Measurements from ENCODE around the gene TNFSF12. TPM values are rescaled to one million over a fixed set of nuclear protein-coding genes. Genes with fewer than 3 reads are reported as not detected.
A peak's percentile ranks its signal among the peaks of the same experiment; 100 is the strongest.

Gene TNFSF12
- 12.1 to 23.3 TPM (median 23.0 TPM) in 3 replicates for total RNA-seq
- long read RNA-seq, transcript TNFSF12-201 (7 exons, 1,553 nt): major isoform, 13 of 17 reads
- long read RNA-seq, partial matches to known transcripts: 1 of 17 reads
- long read RNA-seq, other reads (novel, unspliced or antisense): 2 of 17 reads

DNA sequence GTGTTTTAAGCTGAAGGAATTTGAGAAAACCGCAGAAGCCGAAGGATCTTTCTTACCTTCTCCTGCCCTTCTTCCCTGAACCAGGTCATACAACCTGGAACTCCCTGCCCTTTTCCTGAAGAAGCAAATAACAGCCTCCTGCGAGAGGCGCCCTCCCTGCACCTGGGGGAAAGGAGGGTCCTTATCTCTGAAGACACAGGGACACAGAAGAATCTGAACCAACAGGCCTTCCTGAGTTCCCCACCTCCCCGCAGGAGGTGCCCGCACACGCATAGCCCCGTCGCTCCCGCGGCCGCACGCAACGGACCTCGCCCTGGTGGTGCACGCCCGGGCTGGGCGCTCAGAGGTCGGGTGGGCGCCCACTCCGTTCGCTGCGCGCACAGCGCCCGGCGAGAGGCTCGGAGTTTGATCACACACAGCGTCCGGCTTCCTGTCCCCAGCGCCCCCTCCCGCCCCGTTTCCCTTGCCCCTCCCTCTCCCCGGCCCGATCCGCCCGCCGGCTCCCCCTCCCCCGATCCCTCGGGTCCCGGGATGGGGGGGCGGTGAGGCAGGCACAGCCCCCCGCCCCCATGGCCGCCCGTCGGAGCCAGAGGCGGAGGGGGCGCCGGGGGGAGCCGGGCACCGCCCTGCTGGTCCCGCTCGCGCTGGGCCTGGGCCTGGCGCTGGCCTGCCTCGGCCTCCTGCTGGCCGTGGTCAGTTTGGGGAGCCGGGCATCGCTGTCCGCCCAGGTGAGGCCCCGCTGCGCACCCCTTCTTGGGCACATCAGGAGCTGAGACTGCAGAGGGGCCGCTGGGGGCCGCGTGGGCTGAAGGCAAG, at the start of gene TNFSF12:
TNFSF12 (plus strand) TSS at position 474 of the 816 bp plus-strand sequence; CDS start at position 570, 96 bp downstream.
- Mint-ChIP-seq H3K4me1 (ENCODE audit: low read depth) (peaks cover 13% of the 10 kb centered on the region), H3K27me3 (ENCODE audit: low read depth) (no peaks in the 10 kb centered on the region), H3K4me3 (ENCODE audit: unreplicated experiment) (peak within 1 kb of the TSS; percentile 70), H3K9me3 (ENCODE audit: low read depth) (no peaks in the 10 kb centered on the region), H3K36me3 (ENCODE audit: low read depth) (peaks cover 6% of the 10 kb centered on the region), H3K27ac (ENCODE audit: unreplicated experiment) (peak within 1 kb of the TSS; percentile 59)
- peak; percentile 65 for TF ChIP-seq CTCF (IDR thresholded peaks at IDR 0.05)
- DNase-seq (ENCODE audit: low spot score): no peak

GRCh38 chr17:7499161-7499560, 49.7 kb upstream of the TNFSF12 start:
- H3K4me1 Mint-ChIP-seq (ENCODE audit: low read depth): no peaks in the 10 kb centered on the region
- H3K27ac Mint-ChIP-seq (ENCODE audit: unreplicated experiment): no peak overlapping the region
- no peak for TF ChIP-seq CTCF (IDR thresholded peaks at IDR 0.05)
- H3K4me3 Mint-ChIP-seq (ENCODE audit: unreplicated experiment): no peak overlapping the region
- peaks cover 57% of the 10 kb centered on the region for H3K36me3 Mint-ChIP-seq (ENCODE audit: low read depth)
- DNase-seq (ENCODE audit: low spot score): no peak
- no peaks in the 10 kb centered on the region for H3K27me3 Mint-ChIP-seq (ENCODE audit: low read depth)
- no peaks in the 10 kb centered on the region for H3K9me3 Mint-ChIP-seq (ENCODE audit: low read depth)

DNA sequence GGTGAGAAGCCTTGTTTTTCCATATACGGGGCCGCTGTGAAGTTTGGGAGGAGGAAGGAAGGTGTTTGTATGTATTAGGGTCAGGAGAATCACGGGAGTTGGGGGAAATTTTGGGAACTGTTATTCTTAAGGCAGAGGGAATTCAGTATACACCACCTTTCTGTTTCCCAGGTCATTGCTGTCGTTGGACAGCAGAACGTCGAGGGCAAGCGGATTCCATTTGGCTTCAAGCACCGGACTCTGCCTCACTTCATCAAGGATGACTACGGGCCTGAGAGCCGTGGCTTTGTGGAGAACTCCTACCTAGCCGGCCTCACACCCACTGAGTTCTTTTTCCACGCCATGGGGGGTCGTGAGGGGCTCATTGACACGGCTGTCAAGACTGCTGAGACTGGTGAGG, 47.1 kb upstream of the TNFSF12 start:
- Mint-ChIP-seq H3K27me3 (ENCODE audit: low read depth) (no peaks in the 10 kb centered on the region), H3K36me3 (ENCODE audit: low read depth) (peaks cover 58% of the 10 kb centered on the region), H3K4me1 (ENCODE audit: low read depth) (no peaks in the 10 kb centered on the region), H3K4me3 (ENCODE audit: unreplicated experiment) (no peak overlapping the region), H3K9me3 (ENCODE audit: low read depth) (no peaks in the 10 kb centered on the region), H3K27ac (ENCODE audit: unreplicated experiment) (no peak overlapping the region)
- no peak for TF ChIP-seq CTCF (IDR thresholded peaks at IDR 0.05)
- no peak for DNase-seq (ENCODE audit: low spot score)

GRCh38 chr17:7502171-7502847, 46.5 kb upstream of the TNFSF12 start:
- DNase-seq (ENCODE audit: low spot score): no peak
- no peak overlapping the region for H3K4me3 Mint-ChIP-seq (ENCODE audit: unreplicated experiment)
- no peak overlapping the region for H3K27ac Mint-ChIP-seq (ENCODE audit: unreplicated experiment)
- H3K4me1 Mint-ChIP-seq (ENCODE audit: low read depth): no peaks in the 10 kb centered on the region
- no peak for TF ChIP-seq CTCF (IDR thresholded peaks at IDR 0.05)
- peaks cover 54% of the 10 kb centered on the region for H3K36me3 Mint-ChIP-seq (ENCODE audit: low read depth)
- H3K9me3 Mint-ChIP-seq (ENCODE audit: low read depth): no peaks in the 10 kb centered on the region
- no peaks in the 10 kb centered on the region for H3K27me3 Mint-ChIP-seq (ENCODE audit: low read depth)

DNA sequence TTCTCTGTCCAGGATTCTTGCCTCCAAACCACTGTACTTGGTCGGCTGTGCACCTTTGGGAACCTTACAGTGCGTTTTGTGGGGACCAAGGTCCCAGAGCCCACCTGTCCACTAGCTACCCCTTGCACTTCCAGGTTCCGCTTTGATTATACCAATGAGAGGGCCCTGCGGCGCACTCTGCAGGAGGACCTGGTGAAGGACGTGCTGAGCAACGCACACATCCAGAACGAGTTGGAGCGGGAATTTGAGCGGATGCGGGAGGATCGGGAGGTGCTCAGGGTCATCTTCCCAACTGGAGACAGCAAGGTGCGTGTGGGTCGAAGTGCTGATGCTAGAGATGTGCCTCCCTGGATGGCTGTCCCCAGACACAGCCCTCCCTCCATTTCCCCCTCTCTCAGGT, 45.9 kb upstream of the TNFSF12 start:
- Mint-ChIP-seq H3K36me3 (ENCODE audit: low read depth) (peaks cover 54% of the 10 kb centered on the region), H3K27ac (ENCODE audit: unreplicated experiment) (no peak overlapping the region), H3K27me3 (ENCODE audit: low read depth) (no peaks in the 10 kb centered on the region), H3K4me3 (ENCODE audit: unreplicated experiment) (no peak overlapping the region), H3K9me3 (ENCODE audit: low read depth) (no peaks in the 10 kb centered on the region), H3K4me1 (ENCODE audit: low read depth) (no peaks in the 10 kb centered on the region)
- peak; percentile 57 for TF ChIP-seq CTCF (IDR thresholded peaks at IDR 0.05)
- DNase-seq (ENCODE audit: low spot score): no peak

Measured in chondrocyte (in vitro differentiated cells).